IPS-18c (cell line): ENCODE results near the gene ATE1.

ENCODE experiments used
- H3K4me3 ChIP-seq: 2 replicates; pipeline ENCODE4 v1.7.0; 2013; ENCODE audit warnings: low read depth, mild to moderate bottlenecking, low read length, moderate library complexity; ENCODE audit not compliant: insufficient read depth
- H3K9me3 ChIP-seq: one replicate; pipeline ENCODE4 v1.6.1; 2013; ENCODE audit warnings: mild to moderate bottlenecking, low read length, moderate library complexity; ENCODE audit not compliant: control insufficient read depth, insufficient read depth

ATE1 gene

DNA sequence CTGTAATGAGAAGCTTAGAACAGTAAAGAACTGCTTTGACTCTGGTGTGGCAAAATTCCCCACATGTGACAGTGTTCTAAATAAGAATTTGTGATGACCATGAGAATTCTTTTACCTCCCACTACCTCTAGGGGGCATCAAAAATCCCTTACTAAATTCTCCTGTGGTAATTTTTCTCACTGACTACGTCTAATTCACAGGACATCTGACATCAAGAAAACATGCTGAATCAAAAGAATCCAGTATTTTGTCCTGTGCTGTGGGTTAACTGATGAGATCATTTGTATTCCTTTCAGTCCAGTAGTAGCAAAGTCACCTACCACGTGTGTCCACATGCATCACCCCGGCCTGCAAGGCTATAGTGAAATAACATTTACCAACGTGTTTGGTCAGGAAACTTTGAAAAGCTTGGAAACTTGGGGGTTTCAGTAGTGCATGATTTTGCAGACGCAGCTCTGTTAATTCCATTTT, 103.8 kb downstream of the ATE1 start:
- H3K4me3 ChIP-seq, result no peak overlapping the region
- H3K9me3 ChIP-seq, result no peaks in the 10 kb centered on the region

DNA sequence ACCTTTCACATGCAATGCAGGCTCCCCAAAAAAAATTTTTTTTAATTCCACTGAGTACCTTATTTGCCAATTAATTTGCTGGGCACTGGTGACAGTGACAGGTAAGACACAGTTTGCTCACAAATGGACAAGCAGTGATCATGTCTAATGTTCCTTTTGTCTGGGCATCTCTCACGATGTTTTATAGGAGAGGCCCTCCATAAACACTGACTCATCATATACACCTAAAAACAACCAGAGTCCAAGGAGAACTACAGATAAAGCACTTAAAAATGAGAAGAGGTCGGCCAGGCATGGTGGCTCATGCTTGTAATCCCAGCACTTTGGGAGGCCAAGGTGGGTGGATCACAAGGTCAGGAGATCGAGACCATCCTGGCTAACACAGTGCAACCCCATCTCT, 105.1 kb downstream of the ATE1 start:
- no peaks in the 10 kb centered on the region for H3K9me3 ChIP-seq
- H3K4me3 ChIP-seq, result no peak overlapping the region

DNA sequence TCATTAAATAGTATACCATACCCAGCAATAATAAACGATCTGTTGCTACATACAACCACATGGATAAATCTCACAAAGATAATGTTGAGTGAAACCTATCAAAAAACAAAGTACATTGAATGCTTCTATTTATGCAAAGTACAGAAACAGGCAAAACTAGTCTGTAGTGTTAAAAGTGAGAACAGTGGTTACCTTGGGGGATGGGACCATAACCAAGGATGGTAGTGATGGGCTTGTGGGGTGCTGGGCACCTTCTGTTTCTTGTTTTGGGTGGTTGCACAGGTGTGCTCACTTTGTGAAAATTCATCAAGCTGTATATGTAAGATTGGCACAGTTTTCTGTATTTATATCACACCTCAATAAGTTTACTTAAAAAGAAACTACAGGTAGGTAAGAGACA, 105.7 kb downstream of the ATE1 start:
- no peaks in the 10 kb centered on the region for H3K9me3 ChIP-seq

DNA sequence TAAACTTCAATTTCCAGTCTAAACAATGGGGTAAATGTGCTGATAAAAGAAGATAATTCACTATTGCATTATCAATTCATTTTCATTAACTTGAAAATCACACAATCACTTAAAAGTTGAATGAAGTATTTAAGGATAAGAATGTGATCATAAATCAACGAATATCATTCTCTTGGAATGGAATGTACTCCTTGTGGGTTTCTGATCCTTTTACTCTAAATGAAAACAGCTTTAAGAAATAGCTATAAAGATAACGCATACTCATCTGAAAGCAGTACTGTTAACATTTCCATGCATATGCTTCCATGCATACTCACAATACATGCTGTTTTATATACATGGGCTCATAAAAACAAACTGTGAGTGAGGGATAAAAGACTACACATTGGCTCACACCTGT, 108.8 kb downstream of the ATE1 start:
- no peak overlapping the region for H3K4me3 ChIP-seq
- H3K9me3 ChIP-seq, result no peaks in the 10 kb centered on the region

More for the DNA sequence above, 105.7 kb downstream of the ATE1 start:
- H3K4me3 ChIP-seq, result no peak overlapping the region

DNA sequence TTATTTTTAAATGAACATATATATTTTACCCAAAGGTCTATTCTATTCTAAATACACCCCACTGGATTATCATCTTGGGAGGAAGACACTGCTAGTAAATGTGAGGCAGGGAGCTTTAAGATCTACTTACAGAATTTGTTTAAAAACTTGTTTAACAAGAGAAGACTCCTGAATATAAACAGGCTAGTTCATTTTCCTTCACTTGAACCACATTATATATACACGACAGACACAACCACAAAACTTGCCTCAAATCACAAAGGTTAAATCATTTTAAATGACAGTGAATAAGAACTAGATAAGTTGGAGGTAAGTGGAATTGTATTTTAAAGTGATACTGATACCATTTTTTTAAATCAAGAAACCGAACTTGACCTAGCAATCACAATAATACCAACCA, 109.2 kb downstream of the ATE1 start:
- Histone ChIP-seq H3K9me3 (no peaks in the 10 kb centered on the region), H3K4me3 (no peak overlapping the region)

DNA sequence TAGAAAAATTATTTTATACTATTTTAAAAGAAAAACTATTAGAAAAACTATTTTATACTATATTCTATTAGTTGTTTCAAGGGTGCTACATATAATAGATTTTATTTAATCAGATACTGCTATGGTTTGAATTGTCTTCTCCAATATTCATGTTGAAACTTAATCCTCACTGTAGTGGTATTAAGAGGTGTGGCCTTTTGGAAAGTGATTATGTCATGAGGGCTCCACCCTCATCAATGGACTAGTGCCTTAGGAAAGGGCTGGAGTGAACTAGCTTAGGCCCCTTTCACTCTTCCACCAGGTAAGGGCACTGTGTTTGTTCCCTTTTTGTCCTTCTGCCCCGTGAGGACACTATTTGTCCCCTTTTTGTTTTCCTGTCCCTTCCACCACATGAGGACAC, 111.6 kb downstream of the ATE1 start:
- Histone ChIP-seq H3K4me3 (no peak overlapping the region), H3K9me3 (no peaks in the 10 kb centered on the region)

DNA sequence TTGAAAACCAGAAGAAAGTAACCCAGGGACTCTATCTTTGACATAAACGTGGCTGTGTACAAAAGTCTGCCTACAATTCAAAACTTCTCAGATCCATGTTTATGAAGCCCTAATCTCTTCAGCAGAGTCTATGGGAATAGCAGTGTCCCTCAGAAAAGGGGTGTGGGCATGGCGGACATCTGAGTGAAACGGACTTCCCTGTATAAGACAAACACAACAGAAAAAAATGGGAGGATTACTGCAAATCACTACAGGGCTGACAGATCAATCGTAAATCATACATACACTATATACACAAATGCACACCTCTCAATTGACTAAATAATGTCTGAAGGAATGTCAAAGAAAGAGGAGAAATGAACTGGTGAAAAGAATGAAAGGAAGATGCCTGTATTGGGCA, 114.0 kb downstream of the ATE1 start:
- H3K9me3 ChIP-seq, result no peaks in the 10 kb centered on the region

DNA sequence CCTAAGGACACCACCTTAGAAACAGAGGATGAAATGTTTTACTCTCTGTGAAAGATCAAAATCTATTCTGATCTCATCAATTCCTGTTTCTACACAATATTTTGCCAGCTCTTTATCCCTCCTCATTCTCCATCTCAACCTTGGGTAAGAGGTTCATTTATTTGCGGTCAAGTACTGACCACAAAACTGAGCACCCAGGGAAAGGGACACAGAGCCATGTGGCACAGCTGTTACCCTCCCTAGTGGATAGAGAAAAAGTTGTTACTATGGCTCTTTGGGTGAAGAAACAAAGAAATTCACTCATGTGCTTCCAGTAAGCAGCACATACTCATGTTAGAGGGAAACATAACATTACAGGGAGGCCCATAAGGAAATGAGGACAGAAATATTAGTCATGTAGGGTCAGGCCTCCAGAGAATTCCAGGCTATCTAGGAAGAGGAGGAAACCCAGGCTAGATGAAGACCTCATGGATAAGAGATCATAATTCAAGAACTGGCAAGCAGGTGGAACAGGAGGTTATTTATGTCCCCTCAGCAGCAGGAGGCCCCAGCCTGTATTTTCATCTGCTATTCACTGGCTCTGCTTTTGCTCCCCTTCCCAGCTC, 114.5 kb downstream of the ATE1 start:
- Histone ChIP-seq H3K4me3 (no peak overlapping the region), H3K9me3 (no peaks in the 10 kb centered on the region)

More for the DNA sequence above, 114.0 kb downstream of the ATE1 start:
- H3K4me3 ChIP-seq, result no peak overlapping the region

DNA sequence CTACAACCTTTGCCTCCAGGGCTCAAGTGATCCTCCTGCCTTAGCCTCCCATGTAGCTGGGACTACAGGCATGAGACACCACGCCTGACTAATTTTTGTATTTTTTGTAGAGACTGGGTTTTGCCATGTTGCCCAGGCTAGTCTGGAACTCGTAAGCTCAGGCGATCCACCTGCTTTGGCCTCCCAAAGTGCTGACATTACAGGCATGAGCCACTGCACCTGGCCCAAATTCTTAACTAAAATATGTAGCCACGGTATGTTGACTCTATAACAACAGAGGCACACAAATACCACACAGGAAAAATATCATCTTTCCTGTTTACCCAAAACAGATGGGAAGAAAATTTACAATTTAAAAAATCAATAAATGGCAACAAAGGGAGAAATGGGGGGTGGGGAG, 115.8 kb downstream of the ATE1 start:
- Histone ChIP-seq H3K4me3 (no peak overlapping the region), H3K9me3 (no peaks in the 10 kb centered on the region)

DNA sequence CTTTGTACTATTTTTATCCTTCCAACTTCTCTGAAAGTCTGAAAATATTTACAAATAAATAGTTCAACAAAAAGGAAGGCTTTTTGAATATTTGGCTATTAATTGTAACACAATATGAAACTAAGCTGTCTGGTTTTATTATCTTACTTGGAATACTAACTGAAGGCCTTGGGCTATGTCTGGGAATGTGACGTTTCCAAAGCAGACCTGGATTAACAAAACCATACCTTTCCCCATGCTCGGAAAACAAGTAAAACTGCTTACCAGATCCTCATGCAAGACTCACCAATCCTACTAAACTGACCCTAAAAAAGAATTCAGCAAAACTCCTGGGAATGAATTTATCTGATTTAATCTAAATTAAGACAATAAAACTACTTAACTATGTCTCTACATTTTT, 116.4 kb downstream of the ATE1 start:
- H3K4me3 ChIP-seq, result no peak overlapping the region
- H3K9me3 ChIP-seq, result no peaks in the 10 kb centered on the region

DNA sequence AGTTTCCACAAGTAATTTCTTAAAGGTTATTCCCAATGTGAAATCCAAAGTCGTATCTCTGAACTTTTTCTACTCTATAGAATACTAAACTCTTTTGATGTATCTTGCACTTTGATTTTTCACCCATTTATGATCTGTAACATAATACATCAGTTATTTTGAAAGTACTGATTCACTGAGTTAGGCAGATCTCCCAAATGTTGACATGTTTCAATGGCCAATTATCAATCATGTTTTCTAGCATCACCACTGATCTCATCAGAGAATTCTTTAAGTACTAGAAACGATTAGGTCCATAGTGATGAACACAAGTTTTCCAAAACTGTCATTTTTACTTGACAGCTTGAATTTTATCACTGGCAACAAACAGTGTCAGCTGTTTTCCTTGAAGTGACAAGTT, 119.0 kb downstream of the ATE1 start:
- no peaks in the 10 kb centered on the region for H3K9me3 ChIP-seq

DNA sequence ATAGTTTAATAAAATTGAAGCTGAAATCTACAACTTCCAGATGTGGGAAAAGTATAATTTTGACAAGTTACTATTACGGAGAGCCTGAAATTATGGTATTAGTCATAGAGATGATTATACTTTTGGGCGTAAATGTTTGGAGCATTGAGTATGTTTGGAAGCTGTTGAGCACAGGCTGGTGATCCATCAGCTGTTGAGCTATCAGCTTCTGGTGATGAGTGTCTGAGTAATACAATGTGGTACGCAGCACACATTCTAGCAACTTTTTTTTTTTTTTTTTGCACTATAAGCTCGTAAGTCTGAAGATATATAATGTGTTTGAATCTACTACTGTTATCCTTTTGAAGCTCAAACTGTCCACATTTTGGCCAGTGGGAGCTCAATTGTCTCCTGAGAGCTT, 123.4 kb downstream of the ATE1 start:
- Histone ChIP-seq H3K9me3 (no peaks in the 10 kb centered on the region), H3K4me3 (no peak overlapping the region)

More for the DNA sequence above, 119.0 kb downstream of the ATE1 start:
- H3K4me3 ChIP-seq, result no peak overlapping the region

DNA sequence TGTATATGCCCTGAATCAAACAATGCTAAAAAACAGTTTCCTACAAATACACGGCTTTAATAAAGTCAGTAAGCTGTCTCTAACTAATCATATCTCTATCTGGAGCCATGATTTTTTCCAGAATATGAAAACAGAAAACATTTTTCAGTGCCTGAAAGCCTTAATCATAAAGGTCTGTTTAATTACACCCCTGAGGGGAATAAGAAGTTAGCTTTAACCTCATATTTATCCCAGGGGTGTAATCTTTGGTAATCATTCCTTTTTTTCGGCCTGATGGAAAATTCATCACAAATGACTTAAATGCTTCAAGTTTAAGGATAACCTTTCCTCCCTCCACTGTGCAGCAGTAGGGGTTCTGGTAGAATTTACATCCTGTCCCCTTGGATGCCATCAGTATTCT, 124.2 kb downstream of the ATE1 start:
- Histone ChIP-seq H3K4me3 (no peak overlapping the region), H3K9me3 (no peaks in the 10 kb centered on the region)

DNA sequence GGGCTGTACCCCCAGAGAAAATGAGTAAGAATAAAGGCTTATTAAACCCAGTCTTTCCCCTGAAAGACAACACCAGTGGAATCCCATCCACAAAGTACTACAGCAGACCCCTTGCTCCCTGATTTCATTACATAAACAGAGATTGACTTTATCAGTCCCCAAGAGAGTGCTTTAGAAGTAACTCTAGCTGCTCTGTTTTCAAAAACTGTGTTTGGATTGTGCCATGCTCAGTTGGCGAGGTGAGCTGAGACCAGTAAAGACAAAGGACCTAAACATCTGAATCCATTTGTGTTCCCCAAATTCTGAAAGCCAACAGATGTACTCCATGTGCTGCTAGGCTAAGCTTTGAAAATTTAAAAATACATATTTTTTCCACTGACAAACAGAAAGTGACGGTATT, 127.0 kb downstream of the ATE1 start:
- H3K9me3 ChIP-seq, result no peaks in the 10 kb centered on the region
- no peak overlapping the region for H3K4me3 ChIP-seq

DNA sequence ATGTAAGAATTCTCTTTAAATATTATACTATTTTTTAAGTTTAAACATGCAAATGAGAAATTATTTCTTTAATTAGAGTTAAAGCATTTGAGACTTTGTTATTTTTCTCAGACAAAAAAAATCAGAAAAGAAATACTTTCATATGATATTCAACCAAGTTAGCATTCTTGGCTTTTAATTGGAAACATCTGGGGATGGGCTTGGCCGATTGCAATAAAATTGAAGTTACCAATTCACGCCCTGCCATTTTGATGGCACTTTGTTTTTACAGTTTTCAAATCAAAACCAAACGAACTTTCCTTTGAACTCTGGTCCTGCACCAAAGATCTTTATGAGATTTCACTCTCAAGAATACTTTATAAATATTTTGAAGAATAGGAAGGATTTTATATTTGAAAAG, 127.7 kb downstream of the ATE1 start:
- no peak overlapping the region for H3K4me3 ChIP-seq
- no peaks in the 10 kb centered on the region for H3K9me3 ChIP-seq

DNA sequence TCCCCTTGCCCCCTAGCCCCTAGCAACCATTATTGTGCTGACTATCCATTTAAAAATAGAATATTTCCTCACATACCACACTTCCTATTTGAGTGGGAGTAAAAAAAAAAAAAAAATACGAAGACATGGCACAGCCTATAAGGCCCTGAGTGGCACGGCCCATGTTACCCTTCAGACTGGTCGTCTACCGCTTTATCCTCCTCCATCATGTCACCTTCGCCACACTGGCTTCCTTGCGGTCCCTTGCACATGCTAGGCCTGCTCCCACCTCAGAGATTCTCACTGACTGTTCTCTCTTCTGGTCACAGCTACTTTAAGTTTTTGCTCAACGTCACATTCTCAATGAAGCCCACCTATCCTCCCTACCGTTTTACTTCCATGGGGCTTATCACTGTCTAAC, 130.3 kb downstream of the ATE1 start:
- no peak overlapping the region for H3K4me3 ChIP-seq
- no peaks in the 10 kb centered on the region for H3K9me3 ChIP-seq

DNA sequence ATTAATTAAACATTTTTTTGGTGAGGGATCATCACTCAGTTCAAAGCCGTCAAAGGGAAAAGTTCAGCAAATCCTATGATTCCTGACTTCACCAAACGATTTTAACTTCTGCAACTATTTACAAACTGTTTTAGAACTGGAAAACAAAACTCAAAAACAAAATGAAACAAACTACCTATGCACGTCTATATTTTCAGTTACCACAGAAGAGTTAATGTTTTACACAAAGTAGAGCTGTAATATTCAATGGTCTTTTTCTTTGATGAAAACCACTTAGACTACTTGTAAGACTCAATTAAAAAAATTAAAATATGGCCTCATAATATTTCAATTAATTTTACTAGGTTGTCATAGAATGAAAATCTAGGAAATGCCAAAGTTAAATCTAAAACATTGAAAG, 131.5 kb downstream of the ATE1 start:
- H3K9me3 ChIP-seq, result no peaks in the 10 kb centered on the region

DNA sequence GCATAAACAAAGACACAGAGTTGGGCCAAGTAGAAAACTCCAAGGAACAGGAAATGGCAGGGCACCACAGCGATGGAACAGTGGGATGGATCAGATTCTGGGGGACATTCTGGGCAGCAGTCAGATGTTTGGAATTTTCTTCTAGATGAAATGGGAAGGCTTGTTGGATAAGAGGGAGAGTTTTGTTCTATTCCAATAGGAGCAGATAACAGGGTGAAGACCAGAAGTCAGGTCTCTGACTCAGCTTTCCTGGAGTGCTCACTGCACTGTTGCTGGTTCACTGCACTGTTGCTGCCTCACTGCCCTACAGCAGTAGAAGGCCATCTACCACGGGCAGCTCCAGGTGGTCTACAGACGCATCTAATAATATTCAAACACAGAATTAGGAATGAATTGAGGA, 135.6 kb downstream of the ATE1 start:
- H3K4me3 ChIP-seq, result no peak overlapping the region

More for the DNA sequence above, 131.5 kb downstream of the ATE1 start:
- no peak overlapping the region for H3K4me3 ChIP-seq

DNA sequence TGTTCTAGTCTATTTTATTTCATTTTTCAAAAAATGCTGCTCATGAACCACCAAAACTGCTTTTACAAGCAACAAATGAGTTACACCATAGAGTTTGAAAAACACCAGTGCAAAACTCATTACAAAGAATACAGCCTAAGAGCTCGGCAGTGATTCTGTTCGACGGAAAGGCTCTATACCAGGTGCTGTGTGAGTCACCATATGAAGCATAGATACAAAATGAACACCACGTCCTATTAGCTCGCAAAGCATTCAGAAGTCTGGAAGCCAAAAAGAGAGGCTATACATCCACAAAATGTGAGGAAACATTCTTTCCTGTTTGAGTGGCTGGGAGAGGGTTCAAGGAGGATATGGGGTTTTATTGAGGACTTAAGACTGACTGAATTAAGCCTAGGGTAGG, 136.1 kb downstream of the ATE1 start:
- H3K9me3 ChIP-seq, result no peaks in the 10 kb centered on the region
- no peak overlapping the region for H3K4me3 ChIP-seq

More for the DNA sequence above, 135.6 kb downstream of the ATE1 start:
- H3K9me3 ChIP-seq, result no peaks in the 10 kb centered on the region
